T-cell (primary cell): Measurements from ENCODE around the gene SLC13A1. TPM values are rescaled to one million over a fixed set of nuclear protein-coding genes. Genes with fewer than 3 reads are reported as not detected.

Experiments used
- ATAC-seq, 4 experiments: fragments of 200-7000 bp in 3 of 4; fragments of 150-1000 bp in 1 of 4; cut with Tn5 transposase; replicated peaks in 1 of 4; 1 replicate in 3 of 4; 2 replicates in 1 of 4; pipeline ENCODE4 v1.10.0; 2021; ENCODE audit warnings: moderate library complexity in 3 of 4, mild to moderate bottlenecking in 2 of 4, moderate number of reproducible peaks in 1 of 4
- CTCF ChIA-PET, 2 donors: fragments of 300-600 bp; sonication (Branson Sonifier 250); formaldehyde crosslinking; loops; one replicate each; lab custom pipeline; 2022; ENCODE audit warnings: antibody characterized with exemption in 2 of 2; lab: Charles Lee
- POLR2A ChIA-PET, 2 donors: fragments of 300-600 bp; sonication (Branson Sonifier 250); formaldehyde crosslinking; loops; one replicate each; lab custom pipeline; 2022; ENCODE audit warnings: antibody characterized with exemption in 2 of 2; lab: Charles Lee
- DNase-seq, 35 experiments: peaks; one replicate each; pipeline versions ENCODE4 v3.0.0 to v3.0.0-alpha.2; 2013 to 2023
- H3K27ac ChIP-seq: one replicate; pipeline ENCODE4 v1.5.1; 2013; ENCODE audit warnings: low read length
- H3K27me3 ChIP-seq, 2 experiments: replicated peaks in 1 of 2; 1 replicate in 1 of 2; 2 replicates in 1 of 2; pipeline versions ENCODE4 v1.6.1 to v1.7.0; 2013; ENCODE audit warnings: low read length in 1 of 2, mixed read lengths in 1 of 2; ENCODE audit not compliant: control insufficient read depth in 2 of 2, insufficient read depth in 2 of 2; ENCODE audit errors: extremely low read depth in 1 of 2
- H3K36me3 ChIP-seq, 2 donors: 1 replicate in 1 of 2; 2 replicates in 1 of 2; pipeline versions ENCODE4 v1.6.1 to v1.7.0; 2013; ENCODE audit warnings: low read length in 1 of 2; ENCODE audit not compliant: control insufficient read depth in 2 of 2, insufficient read depth in 1 of 2; ENCODE audit errors: extremely low read depth in 1 of 2
- H3K4me1 ChIP-seq, 2 experiments: 1 replicate in 1 of 2; 2 replicates in 1 of 2; pipeline versions ENCODE4 v1.6.1 to v1.7.0; 2013; ENCODE audit warnings: low read length in 2 of 2, mixed read lengths in 1 of 2; ENCODE audit not compliant: insufficient read depth in 2 of 2, control insufficient read depth in 1 of 2; ENCODE audit errors: extremely low read depth in 1 of 2
- H3K4me3 ChIP-seq, 2 donors: 1 replicate in 1 of 2; 2 replicates in 1 of 2; pipeline versions ENCODE4 v1.5.1 to v1.7.0; 2013; ENCODE audit warnings: mild to moderate bottlenecking in 2 of 2, low read length in 1 of 2, moderate library complexity in 1 of 2; ENCODE audit not compliant: control insufficient read depth in 1 of 2; ENCODE audit errors: extremely low read depth in 1 of 2
- H3K9me3 ChIP-seq: 2 replicates; pipeline ENCODE4 v1.7.0; 2013
- H3K27ac Mint-ChIP-seq, 2 donors: one replicate each; pipeline ENCODE4 v1.8.0; 2020 to 2021; ENCODE audit warnings: mild to moderate bottlenecking in 2 of 2, mixed read lengths in 2 of 2
- H3K27me3 Mint-ChIP-seq, 2 donors: one replicate each; pipeline ENCODE4 v1.8.0; 2021 to 2022; ENCODE audit warnings: mixed read lengths in 2 of 2
- H3K36me3 Mint-ChIP-seq: one replicate; pipeline ENCODE4 v1.8.0; 2021; ENCODE audit warnings: mixed read lengths
- H3K4me1 Mint-ChIP-seq, 3 donors: one replicate each; pipeline ENCODE4 v1.8.0; 2020 to 2022; ENCODE audit warnings: mixed read lengths in 3 of 3, mild to moderate bottlenecking in 1 of 3
- H3K4me3 Mint-ChIP-seq, 3 donors: one replicate each; pipeline ENCODE4 v1.8.0; 2020 to 2022; ENCODE audit warnings: mild to moderate bottlenecking in 3 of 3, mixed read lengths in 3 of 3, moderate library complexity in 3 of 3
- H3K9me3 Mint-ChIP-seq, 3 donors: one replicate each; pipeline ENCODE4 v1.8.0; 2020 to 2022; ENCODE audit warnings: mixed read lengths in 3 of 3
- WGBS: methylation state at CpG from one replicate; pipeline ENCODE4 v1.1.5; 2013; ENCODE audit warnings: missing lambda C conversion rate; ENCODE audit not compliant: insufficient coverage; 5-methylcytosine and 5-hydroxymethylcytosine counted together
- total RNA-seq, 35 experiments: library from RNA in 6 of 35; stranded (reverse) in 6 of 35; fragments of 120-200 nt in 1 of 35; gene quantifications; one replicate each; pipeline versions ENCODE4 v1.2.1 to v1.2.4 and lab custom pipeline; 2013 to 2026

SLC13A1 gene
- total RNA-seq, 5 donors from 2014 or later (not counting 1 experiment from before 2014, with no cell fraction given) = not detected

GRCh38 chr7:123184271-123184670 is 15.5 kb downstream of the SLC13A1 start:
- Histone ChIP-seq H3K4me1 (no peaks in the 10 kb centered on the region), H3K27ac (no peak overlapping the region), H3K27me3 (no peaks in the 10 kb centered on the region), H3K36me3 (no peaks in the 10 kb centered on the region), H3K9me3 (no peaks in the 10 kb centered on the region), H3K4me3 (no peak overlapping the region)
- Mint-ChIP-seq H3K36me3 (no peaks in the 10 kb centered on the region), H3K4me1 (no peaks in the 10 kb centered on the region), H3K27ac (no peak overlapping the region), H3K27me3 (no peaks in the 10 kb centered on the region), H3K9me3 (peaks cover 8 to 18% (median 9%) of the 10 kb centered on the region in 3 donors), H3K4me3 (no peak overlapping the region)
- ChIA-PET POLR2A (no interaction called here), CTCF (no interaction called here)
- ATAC-seq (no peak), DNase-seq (no peak)

GRCh38 chr7:123183431-123183830 is 16.3 kb downstream of the SLC13A1 start:
- Mint-ChIP-seq H3K4me3 (no peak overlapping the region), H3K27me3 (no peaks in the 10 kb centered on the region), H3K9me3 (peaks cover 8 to 16% (median 11%) of the 10 kb centered on the region in 3 donors), H3K27ac (no peak overlapping the region), H3K36me3 (no peaks in the 10 kb centered on the region), H3K4me1 (no peaks in the 10 kb centered on the region)
- no peaks in the 10 kb centered on the region for H3K36me3 ChIP-seq
- no peak overlapping the region for H3K27ac ChIP-seq
- DNase-seq (no peak), ATAC-seq (no peak)
- no peaks in the 10 kb centered on the region for H3K4me1 ChIP-seq
- POLR2A ChIA-PET = no interaction called here
- CTCF ChIA-PET = no interaction called here
- no peaks in the 10 kb centered on the region for H3K27me3 ChIP-seq
- no peak overlapping the region for H3K4me3 ChIP-seq
- no peaks in the 10 kb centered on the region for H3K9me3 ChIP-seq
- no CpG with 5 or more reads among the region's 2 CpGs for WGBS

GRCh38 chr7:123177442-123177841 is 22.3 kb downstream of the SLC13A1 start:
- no peak overlapping the region for H3K4me3 Mint-ChIP-seq

GRCh38 chr7:123170333-123171246 is 29.2 kb downstream of the SLC13A1 start:
- ChIA-PET CTCF (no interaction called here), POLR2A (no interaction called here)
- Mint-ChIP-seq H3K4me1 (no peaks in the 10 kb centered on the region), H3K27ac (no peak overlapping the region), H3K4me3 (no peak overlapping the region), H3K27me3 (no peaks in the 10 kb centered on the region), H3K36me3 (no peaks in the 10 kb centered on the region), H3K9me3 (peaks cover 0 to 13% (median 4%) of the 10 kb centered on the region in 3 donors)
- H3K27ac ChIP-seq = no peak overlapping the region
- no peaks in the 10 kb centered on the region for H3K4me1 ChIP-seq
- H3K36me3 ChIP-seq = no peaks in the 10 kb centered on the region
- 100% methylated on average over 2 of the region's 15 CpGs for WGBS
- H3K9me3 ChIP-seq = no peaks in the 10 kb centered on the region
- ATAC-seq (no peak), DNase-seq (no peak)
- H3K4me3 ChIP-seq = no peak overlapping the region
- H3K27me3 ChIP-seq = no peaks in the 10 kb centered on the region

More at GRCh38 chr7:123177442-123177841, 22.3 kb downstream of the SLC13A1 start:
- Histone ChIP-seq H3K9me3 (no peaks in the 10 kb centered on the region), H3K36me3 (no peaks in the 10 kb centered on the region), H3K27ac (no peak overlapping the region), H3K4me1 (no peaks in the 10 kb centered on the region), H3K27me3 (no peaks in the 10 kb centered on the region), H3K4me3 (no peak overlapping the region)
- Mint-ChIP-seq H3K36me3 (no peaks in the 10 kb centered on the region), H3K9me3 (peaks cover 13 to 20% (median 14%) of the 10 kb centered on the region in 3 donors), H3K27me3 (no peaks in the 10 kb centered on the region), H3K27ac (no peak overlapping the region), H3K4me1 (no peaks in the 10 kb centered on the region)
- ATAC-seq (no peak), DNase-seq (no peak)
- ChIA-PET CTCF (no interaction called here), POLR2A (no interaction called here)

DNA sequence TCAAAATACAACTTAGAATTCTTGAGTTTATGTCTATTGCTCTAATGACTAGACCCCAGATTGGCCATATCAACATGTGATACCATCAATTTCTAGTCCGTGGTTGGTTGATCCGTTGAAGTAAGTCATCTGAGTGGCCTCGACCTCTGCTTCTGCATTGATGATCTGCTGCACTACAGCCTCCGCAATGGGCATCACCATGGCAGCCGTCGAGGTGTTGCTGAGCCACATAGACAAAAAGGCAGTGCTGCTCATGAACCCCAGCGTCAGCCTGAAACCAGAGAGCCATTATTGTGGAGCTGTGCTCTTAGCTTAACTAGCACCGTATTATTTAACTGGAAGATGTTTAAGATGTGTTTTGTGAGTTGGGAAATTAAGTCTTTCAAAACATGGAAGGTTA is 30.7 kb downstream of the SLC13A1 start:
- Mint-ChIP-seq H3K27me3 (no peaks in the 10 kb centered on the region), H3K9me3 (peaks cover 0 to 5% (median 0%) of the 10 kb centered on the region in 3 donors), H3K4me1 (no peaks in the 10 kb centered on the region), H3K36me3 (no peaks in the 10 kb centered on the region), H3K4me3 (no peak overlapping the region), H3K27ac (no peak overlapping the region)
- CTCF ChIA-PET = no interaction called here
- ATAC-seq = no peak
- no peak overlapping the region for H3K4me3 ChIP-seq
- POLR2A ChIA-PET = interaction anchor here in 1 of 2 donors (0.5 kb wide), 1 partner anchor 22 kb away, joined by 3 read pairs; no protein-coding TSS in a partner anchor
- no peaks in the 10 kb centered on the region for H3K9me3 ChIP-seq
- no peaks in the 10 kb centered on the region for H3K4me1 ChIP-seq
- no peak for DNase-seq
- H3K27me3 ChIP-seq = no peaks in the 10 kb centered on the region
- no peaks in the 10 kb centered on the region for H3K36me3 ChIP-seq
- 80% methylated on average over 8 of the region's 8 CpGs for WGBS
- H3K27ac ChIP-seq = no peak overlapping the region

DNA sequence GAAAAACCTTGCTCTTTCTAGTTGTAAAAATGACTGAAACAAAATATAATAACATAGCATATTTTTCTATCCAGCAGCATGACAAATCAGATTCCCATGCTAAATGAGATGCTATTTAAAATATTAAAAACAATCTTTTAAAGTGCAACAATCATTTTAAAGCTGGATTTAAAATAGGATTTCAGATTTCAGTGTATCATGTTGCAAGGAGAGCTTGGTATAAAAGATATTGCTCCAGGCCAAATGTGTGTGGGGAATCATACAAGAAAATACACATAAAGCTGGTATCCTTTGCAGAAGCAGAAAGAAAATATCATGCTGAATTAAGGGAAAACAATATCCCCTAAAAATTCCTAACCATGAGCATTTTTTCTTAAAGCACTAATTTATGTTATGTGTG is 42.2 kb downstream of the SLC13A1 start:
- DNase-seq = no peak
- ChIA-PET POLR2A (interaction anchor here in 1 of 2 donors (0.6 kb wide), 1 partner anchor 9 kb away, joined by 3 read pairs; no protein-coding TSS in a partner anchor), CTCF (interaction anchor here in 1 of 2 donors (0.7 kb wide), 1 partner anchor 80 kb away, joined by 3 read pairs; no protein-coding TSS in a partner anchor)
- Histone ChIP-seq H3K36me3 (no peaks in the 10 kb centered on the region), H3K4me1 (no peaks in the 10 kb centered on the region), H3K27ac (no peak overlapping the region), H3K4me3 (no peak overlapping the region), H3K27me3 (no peaks in the 10 kb centered on the region), H3K9me3 (no peaks in the 10 kb centered on the region)
- Mint-ChIP-seq H3K36me3 (no peaks in the 10 kb centered on the region), H3K27me3 (no peaks in the 10 kb centered on the region), H3K4me3 (no peak overlapping the region), H3K27ac (no peak overlapping the region), H3K4me1 (no peaks in the 10 kb centered on the region), H3K9me3 (no peaks in the 10 kb centered on the region)
- ATAC-seq = no peak
